Gastroesophageal sphincter (tissue), 4 donors: ENCODE results near the gene CALML6. TPM values are rescaled to one million over a fixed set of nuclear protein-coding genes. Genes with fewer than 3 reads are reported as not detected.

Experiments used
- ATAC-seq: fragments of 150-250 bp; one replicate; pipeline ENCODE4 v1.9.1; 2016; ENCODE audit warnings: mild to moderate bottlenecking, moderate library complexity
- H3K27ac ChIP-seq, 4 donors: fragments of 200-600 bp; sonication (generic) in 3 of 4; 1 replicate in 3 of 4; 2 replicates in 1 of 4; pipeline ENCODE4 v1.5.1; 2016 to 2019
- H3K27me3 ChIP-seq: fragments of 200-600 bp; sonication (generic); one replicate; pipeline ENCODE4 v1.5.1; 2019
- H3K36me3 ChIP-seq, 2 donors: fragments of 200-600 bp; sonication (generic); one replicate each; pipeline ENCODE4 v1.5.1; 2019; ENCODE audit warnings: control low read depth in 1 of 2
- H3K4me1 ChIP-seq, 3 donors: fragments of 200-600 bp; sonication (generic); 1 replicate in 2 of 3; 2 replicates in 1 of 3; pipeline ENCODE4 v1.5.1; 2016 to 2019; ENCODE audit warnings: control low read depth in 2 of 3
- H3K4me3 ChIP-seq, 2 donors: fragments of 200-600 bp; sonication (generic); one replicate each; pipeline ENCODE4 v1.5.1; 2019; ENCODE audit warnings: mild to moderate bottlenecking in 1 of 2, moderate library complexity in 1 of 2
- H3K9me3 ChIP-seq, 3 donors: fragments of 200-600 bp; sonication (generic); one replicate each; pipeline ENCODE4 v1.5.1; 2017 to 2019; ENCODE audit warnings: control low read depth in 2 of 3
- EP300 ChIP-seq: sonication (generic); formaldehyde crosslinking; IDR thresholded peaks from one replicate; pipeline ENCODE4 v1.6.1; 2017; ENCODE audit warnings: antibody characterized with exemption, mild to moderate bottlenecking
- POLR2A ChIP-seq, 2 donors: fragments of 450-650 bp; IDR thresholded peaks; one replicate each; pipeline ENCODE4 v1.6.1; 2017; ENCODE audit warnings: antibody characterized with exemption in 2 of 2, mild to moderate bottlenecking in 2 of 2, moderate library complexity in 1 of 2
- POLR2AphosphoS5 ChIP-seq: sonication (generic); formaldehyde crosslinking; IDR thresholded peaks from one replicate; pipeline ENCODE4 v1.6.1; 2017; ENCODE audit warnings: antibody characterized with exemption
- WGBS, 2 donors: methylation state at CpG; one replicate each; pipeline ENCODE4 v1.1.5; 2018; ENCODE audit warnings: low coverage in 1 of 2; 5-methylcytosine and 5-hydroxymethylcytosine counted together
- total RNA-seq, 4 donors: library from RNA; depleted of rRNA; stranded (reverse); fragments of >200 nt; gene quantifications; one replicate each; pipeline ENCODE4 v1.1.0, GENCODE V29; 2016
- TF ChIP-seq, protein P1 (sequence below), 4 experiments: fragments of 200-600 bp in 2 of 4; fragments of 450-650 bp in 2 of 4; sonication (generic) in 1 of 4; IDR thresholded peaks; one replicate each; pipeline ENCODE4 v1.5.1; 2017 to 2019; ENCODE audit warnings: antibody characterized with exemption in 4 of 4, mild to moderate bottlenecking in 2 of 4, moderate library complexity in 2 of 4

Gene CALML6
- total RNA-seq, 4 donors from 2014 or later: 0.40 to 0.47 TPM; not detected in 2

DNA sequence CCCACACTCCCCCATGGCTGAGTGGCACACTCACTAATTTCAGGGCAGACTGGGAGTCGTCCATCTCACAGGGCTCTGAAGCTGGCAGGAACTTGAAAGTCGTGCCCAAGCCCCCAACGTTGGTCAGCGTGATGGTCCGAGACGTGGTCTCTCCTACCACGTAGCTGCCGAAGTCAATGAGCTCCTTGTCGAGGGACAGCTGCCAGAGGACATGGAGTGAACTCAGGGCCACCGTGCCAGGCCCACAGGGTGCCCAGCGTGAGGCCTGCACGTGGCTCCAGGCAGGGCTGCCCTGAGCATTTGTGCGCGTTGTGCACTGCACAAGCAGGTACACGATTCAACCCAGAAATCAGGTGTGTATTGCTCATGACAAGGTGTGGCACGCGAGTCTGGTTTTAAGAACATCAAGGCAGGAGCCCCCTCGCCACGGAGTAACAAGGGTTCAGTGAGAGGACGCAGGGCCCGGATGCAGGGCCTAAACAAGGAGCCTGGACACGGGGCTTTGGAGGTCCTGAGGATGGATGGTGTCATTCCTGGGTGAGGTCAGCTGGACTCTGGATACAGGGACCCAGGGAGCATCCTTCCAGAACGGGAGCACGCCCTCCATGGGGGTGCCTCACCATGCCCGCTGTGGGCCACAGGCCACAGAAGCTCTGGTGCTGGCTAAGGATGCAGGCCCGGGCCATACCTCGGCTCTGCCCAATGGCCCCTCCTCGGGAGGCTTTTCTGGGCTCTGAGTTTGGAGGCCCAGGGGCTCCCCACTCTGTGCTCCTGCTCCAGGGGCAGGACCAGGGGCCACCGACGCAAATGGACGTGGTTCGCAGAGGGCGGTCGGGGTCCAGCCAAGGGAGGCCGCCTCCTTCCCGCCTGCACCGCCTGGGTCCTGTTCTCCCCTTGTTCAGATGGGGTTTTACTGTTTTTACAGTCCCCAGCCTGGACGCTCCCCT is 41.8 kb downstream of the CALML6 start:
- WGBS, 2 donors: 95% methylated on average over 4 of the region's 38 CpGs; no CpG with 5 or more reads in 1 of the 2 donors
- H3K27me3 ChIP-seq: peaks cover 63% of the 10 kb centered on the region

DNA sequence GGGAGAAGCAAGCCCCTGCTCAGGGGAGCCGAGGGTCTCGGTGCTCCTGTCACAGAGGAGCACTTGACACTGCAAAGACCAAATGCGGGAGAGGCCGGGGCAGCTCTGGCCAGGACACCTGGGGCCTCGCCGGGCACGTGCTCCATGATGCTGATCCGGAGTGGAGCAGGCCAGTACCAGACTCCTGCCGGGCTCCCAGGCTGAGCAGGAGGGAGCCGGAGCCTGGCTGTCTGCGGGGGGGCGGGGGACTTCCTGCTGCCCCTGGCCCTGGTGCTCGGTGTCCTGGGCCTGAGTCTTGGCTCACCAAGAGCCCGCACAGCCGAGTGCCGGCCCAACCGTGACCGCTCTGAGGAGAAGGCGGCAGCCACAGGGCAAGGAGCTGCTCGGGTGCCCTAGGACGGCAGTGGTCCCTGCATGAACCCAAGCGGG is 42.5 kb downstream of the CALML6 start:
- 83% methylated on average over 3 of the region's 22 CpGs; no CpG with 5 or more reads in 1 of the 2 donors for WGBS, 2 donors
- H3K27ac ChIP-seq: no peak overlapping the region
- H3K4me3 ChIP-seq: no peak overlapping the region
- peaks cover 66% of the 10 kb centered on the region for H3K27me3 ChIP-seq
- no peak for ATAC-seq
- H3K9me3 ChIP-seq: no peaks in the 10 kb centered on the region
- TF ChIP-seq EP300 (no peak), POLR2A (IDR thresholded peaks at IDR 0.05) (no peak), POLR2AphosphoS5 (no peak)
- TF ChIP-seq, protein P1, sequence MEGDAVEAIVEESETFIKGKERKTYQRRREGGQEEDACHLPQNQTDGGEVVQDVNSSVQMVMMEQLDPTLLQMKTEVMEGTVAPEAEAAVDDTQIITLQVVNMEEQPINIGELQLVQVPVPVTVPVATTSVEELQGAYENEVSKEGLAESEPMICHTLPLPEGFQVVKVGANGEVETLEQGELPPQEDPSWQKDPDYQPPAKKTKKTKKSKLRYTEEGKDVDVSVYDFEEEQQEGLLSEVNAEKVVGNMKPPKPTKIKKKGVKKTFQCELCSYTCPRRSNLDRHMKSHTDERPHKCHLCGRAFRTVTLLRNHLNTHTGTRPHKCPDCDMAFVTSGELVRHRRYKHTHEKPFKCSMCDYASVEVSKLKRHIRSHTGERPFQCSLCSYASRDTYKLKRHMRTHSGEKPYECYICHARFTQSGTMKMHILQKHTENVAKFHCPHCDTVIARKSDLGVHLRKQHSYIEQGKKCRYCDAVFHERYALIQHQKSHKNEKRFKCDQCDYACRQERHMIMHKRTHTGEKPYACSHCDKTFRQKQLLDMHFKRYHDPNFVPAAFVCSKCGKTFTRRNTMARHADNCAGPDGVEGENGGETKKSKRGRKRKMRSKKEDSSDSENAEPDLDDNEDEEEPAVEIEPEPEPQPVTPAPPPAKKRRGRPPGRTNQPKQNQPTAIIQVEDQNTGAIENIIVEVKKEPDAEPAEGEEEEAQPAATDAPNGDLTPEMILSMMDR (IDR thresholded peaks at IDR 0.05): no peak
- peaks cover 0 to 16% (median 0%) of the 10 kb centered on the region in 3 donors for H3K4me1 ChIP-seq
- no peaks in the 10 kb centered on the region for H3K36me3 ChIP-seq

More for the DNA sequence above, 41.8 kb downstream of the CALML6 start:
- no peaks in the 10 kb centered on the region for H3K36me3 ChIP-seq
- no peak for ATAC-seq
- no peak overlapping the region for H3K27ac ChIP-seq
- H3K4me1 ChIP-seq: peaks cover 0 to 16% (median 0%) of the 10 kb centered on the region in 3 donors
- H3K4me3 ChIP-seq: no peak overlapping the region
- no peaks in the 10 kb centered on the region for H3K9me3 ChIP-seq
- no peak for TF ChIP-seq POLR2AphosphoS5
- no peak for TF ChIP-seq POLR2A (IDR thresholded peaks at IDR 0.05)
- TF ChIP-seq, protein P1 (IDR thresholded peaks at IDR 0.05): no peak
- TF ChIP-seq EP300: no peak

DNA sequence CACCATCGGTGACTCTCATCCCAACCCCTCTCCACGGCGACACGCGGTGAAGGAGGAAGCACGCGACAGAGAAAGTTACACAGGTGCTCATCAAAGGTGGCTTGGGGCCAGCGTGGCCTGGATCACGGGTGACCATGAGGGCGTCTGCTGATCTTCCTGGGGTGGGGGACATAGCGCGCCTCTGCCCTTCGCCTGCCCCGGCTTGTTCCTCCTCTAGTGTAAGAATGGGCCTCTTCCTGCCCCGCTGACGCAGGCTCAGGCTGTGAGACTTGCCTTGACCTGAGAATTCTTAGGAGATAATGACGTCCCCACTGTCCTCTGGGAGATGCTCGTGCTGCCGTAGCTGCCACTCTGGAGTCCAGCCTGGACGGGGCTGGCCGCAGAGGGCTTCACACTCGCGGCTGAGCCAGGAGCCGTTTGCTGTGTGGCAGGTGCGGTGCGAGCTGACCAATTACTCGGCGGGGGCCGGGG is 43.0 kb downstream of the CALML6 start:
- WGBS, 2 donors: 67 to 83% methylated on average over 2 to 11 of the region's 29 CpGs
- Histone ChIP-seq H3K4me3 (no peak overlapping the region), H3K36me3 (no peaks in the 10 kb centered on the region), H3K27ac (no peak overlapping the region), H3K27me3 (peaks cover 66% of the 10 kb centered on the region), H3K9me3 (no peaks in the 10 kb centered on the region), H3K4me1 (peaks cover 0 to 16% (median 0%) of the 10 kb centered on the region in 3 donors)
- no peak for ATAC-seq
- TF ChIP-seq, protein P1 (IDR thresholded peaks at IDR 0.05): no peak
- TF ChIP-seq POLR2AphosphoS5 (no peak), EP300 (no peak), POLR2A (IDR thresholded peaks at IDR 0.05) (no peak)

DNA sequence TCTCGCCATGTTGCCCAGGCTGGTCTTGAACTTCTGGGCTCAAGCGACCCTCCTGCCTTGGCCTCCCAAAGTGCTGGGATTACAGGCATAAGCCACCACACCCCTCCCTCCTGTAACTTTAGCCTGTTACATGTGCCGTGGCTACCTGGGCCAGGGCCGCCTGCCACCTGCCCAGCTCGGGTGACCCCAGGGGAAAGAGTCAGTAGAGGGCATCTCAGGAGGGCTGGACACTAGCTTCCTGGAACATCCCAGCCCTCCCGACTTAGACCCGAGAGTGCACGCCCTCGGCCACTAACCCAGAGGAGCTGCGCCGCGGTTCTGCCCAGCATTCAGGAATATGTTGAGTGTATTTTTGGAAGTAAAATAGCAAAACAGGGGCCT is 44.4 kb downstream of the CALML6 start:
- TF ChIP-seq, protein P1 (IDR thresholded peaks at IDR 0.05): no peak
- 40% methylated on average over 1 of the region's 12 CpGs; no CpG with 5 or more reads in 1 of the 2 donors for WGBS, 2 donors
- no peak for ATAC-seq
- H3K4me1 ChIP-seq: peaks cover 0 to 16% (median 0%) of the 10 kb centered on the region in 3 donors
- no peak overlapping the region for H3K27ac ChIP-seq
- H3K36me3 ChIP-seq: no peaks in the 10 kb centered on the region
- H3K4me3 ChIP-seq: no peak overlapping the region
- H3K9me3 ChIP-seq: no peaks in the 10 kb centered on the region
- peaks cover 78% of the 10 kb centered on the region for H3K27me3 ChIP-seq
